ENCODE measurements around the gene PARP12.

The PARP12 gene

DNA sequence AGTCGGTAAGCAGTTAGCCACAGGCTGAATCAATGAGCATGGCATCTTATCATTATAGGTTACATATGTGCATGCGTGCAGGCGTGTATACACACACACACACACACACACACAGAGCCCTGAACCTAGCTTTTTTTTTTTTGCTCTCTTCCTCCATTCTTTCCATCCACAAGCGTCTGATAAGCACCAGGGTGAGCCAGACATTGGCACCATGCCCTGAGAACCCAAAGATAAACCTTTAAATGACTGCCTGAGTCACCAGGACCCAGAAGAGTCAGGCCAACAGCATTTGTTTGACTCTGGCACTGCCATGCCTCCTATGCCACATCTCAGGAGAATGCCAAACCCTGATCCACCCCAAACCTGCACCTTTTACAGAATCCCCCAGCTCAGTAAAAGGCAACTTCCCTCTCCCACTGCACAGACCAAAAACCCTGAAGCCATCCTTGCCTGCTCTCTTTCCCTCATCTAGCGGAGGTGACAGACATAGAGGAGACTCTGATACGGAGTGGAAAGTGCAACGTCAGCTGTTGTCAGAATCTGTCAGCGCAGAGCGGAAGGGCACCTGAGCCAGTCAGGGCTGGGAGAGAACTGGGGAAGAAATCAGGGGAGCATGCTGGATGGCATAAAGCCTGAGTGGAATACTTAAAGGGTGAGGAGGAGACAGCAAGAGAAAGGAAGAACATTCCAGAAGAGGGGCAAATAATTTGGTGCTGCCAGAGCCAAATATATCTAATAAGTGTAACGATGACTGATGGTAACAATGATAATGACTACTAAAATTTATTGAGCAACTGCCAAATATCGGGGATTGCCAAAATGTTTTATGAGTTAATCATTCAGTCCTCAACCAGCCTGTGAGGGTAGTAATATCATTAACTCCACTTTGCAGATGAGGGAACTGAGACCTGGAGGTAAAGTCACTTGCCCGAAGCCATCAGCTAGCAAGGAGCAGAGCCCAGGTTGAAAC, 3.2 kb downstream of the PARP12 start:
- DNase-seq: peak; percentile 67

DNA sequence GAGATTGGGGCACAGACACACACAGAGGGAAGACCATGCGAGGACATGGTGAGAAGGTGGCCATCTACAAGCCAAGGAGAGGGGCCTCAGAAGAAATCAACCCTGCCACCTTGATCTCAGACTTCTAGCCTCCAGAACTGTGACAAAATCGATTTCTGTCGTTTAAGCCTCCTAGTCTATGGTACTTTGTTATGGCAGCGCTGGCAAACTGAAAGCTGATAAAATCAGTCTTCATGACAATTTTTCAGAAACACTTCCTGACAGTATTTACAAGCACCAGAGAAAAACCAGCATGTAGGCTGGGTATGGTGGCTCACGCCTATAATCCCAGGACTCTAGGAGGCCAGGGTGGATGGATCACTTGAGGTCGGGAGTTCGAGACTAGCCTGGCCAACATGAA, 4.2 kb downstream of the PARP12 start:
- DNase-seq: no peak

DNA sequence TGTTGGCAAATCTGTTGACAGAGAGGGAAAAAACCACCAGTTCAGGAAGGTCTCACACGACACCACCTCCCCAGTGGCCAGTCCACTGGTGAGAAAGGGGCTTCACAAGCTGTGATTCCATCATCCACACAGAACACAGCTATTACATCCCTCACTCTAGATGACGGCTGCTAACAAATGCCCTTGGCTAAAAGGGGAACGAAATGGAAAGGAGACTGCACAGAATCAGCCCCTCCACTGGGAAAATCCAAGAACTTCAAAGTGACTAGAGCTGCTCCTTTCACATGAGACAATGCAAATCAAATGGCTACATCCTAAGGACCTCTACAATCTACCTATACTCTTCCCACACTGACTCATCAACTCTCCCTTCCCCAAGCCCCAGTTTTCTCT, 5.6 kb downstream of the PARP12 start:
- no peak for DNase-seq

DNA sequence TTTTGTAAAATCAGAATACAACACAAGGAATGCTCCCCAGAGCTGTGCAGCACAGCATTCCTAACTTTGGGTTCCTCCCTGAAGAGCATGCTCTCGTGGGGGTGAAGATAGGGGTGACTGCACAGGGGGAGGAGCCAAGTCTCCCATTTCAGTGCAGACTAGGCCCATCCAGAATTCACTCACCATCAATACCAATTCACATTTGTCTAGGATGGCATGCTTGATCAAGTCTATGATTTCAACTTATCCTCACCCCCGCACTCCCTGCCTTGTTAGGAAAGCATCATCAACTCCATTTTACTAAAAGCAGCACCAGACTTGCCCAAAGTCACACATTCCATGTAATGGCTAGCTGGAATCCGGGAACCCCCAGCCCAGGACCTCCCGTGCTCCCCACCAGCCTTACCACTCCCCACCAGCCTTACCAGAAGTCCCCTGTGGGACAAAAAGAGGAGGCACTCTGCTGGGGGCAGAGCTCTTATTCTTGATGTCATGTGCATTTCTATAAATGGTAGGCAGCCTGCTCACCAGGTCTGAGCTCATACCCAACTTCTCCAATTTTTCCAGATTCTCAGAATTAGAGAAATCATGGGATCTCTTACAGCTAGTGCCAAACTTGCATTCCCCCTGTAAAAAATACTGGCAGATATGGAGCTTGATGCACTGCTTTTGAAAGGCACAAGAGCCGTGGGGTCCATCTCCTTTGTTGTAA, 6.2 kb downstream of the PARP12 start:
- no peak for DNase-seq

DNA sequence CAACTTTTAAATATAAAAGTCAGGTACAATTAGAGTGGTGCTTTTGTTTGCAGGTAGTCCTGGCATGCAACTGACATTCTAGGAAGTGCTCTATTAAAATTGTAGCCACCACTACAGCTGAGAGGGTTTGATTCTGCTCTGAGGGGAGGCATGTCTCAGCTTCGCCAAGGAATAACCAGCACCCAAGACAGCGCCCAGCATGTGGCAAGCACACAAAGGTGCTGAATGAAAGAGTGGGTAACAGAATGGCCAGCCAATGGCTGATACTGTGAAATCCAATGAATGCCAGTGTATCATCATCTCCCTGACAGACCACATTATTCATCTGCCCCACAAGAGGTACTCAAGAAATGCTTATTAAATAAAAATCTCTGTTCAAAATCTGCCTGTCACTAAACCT, 6.9 kb downstream of the PARP12 start:
- DNase-seq: no peak

DNA sequence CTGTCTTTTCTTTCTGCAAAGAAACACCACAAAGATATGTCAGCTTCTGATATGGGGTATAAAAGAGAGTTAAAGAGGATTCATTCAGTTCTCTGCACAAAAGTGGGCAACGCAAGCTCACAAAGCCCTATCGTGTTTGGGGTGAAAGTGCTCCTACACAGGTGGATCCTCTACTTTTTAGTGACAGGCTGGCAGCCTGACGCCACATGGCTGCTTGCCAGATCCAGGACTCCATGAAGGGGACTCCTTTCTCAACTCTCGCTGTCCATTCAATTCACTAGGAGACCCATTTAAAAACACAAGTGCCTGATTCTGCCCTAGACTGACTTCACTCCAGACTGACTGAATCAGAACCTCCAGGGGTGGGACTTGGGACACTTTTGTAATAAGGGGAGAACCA, 8.0 kb downstream of the PARP12 start:
- no peak for DNase-seq

DNA sequence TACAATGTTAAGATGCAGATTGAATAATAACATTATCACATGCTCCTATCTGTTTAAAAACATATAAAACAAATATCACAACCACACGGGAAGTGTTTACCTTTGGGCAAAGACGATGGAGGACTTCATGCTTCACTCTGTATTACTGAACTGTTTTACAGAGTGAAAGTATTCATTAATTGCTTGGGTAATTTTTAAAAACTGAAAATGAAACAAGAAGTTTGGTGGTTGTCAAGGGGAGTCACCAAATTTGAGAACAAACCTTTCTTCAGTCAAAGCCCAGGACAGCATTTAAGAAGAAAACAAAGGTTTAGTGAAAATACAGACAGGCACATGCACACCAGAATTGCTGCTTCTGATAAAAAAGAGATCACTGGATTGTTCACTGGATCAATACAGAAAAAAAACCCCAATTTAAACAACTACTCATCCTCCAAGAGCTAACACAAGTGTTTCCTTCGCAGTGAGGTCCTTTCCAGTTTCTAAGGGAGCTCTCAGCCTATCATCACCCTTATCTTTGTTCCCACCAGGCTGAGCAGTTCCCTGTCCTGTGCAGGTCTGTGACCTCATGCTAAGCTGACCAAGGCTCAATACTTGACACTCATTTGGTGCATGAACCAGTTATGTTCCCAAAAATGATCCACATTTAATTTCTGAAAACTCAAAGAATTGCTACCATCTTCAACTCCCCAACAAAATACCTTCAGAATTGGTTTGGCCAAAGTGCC, 8.8 kb downstream of the PARP12 start:
- DNase-seq: no peak

DNA sequence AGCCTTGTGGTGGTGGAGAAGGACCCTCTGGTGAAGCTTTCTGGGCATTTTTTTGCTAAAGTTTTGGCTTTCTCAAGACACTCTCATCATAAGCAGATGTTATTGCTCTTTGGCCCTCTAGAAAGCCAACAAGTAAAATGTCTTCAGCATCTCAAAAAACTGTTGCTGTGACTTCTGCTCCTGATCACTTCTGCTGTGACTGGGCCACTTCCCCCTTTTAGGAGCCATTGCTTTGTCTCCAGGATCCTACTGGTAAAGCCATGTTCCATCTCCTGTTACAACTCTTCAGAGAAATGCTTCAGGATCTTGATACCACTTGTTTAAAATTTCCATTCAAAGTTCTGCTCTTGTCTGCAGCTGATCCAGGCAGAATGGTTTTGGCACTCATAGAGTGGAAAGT, 10.9 kb downstream of the PARP12 start:
- no peak for DNase-seq

DNA sequence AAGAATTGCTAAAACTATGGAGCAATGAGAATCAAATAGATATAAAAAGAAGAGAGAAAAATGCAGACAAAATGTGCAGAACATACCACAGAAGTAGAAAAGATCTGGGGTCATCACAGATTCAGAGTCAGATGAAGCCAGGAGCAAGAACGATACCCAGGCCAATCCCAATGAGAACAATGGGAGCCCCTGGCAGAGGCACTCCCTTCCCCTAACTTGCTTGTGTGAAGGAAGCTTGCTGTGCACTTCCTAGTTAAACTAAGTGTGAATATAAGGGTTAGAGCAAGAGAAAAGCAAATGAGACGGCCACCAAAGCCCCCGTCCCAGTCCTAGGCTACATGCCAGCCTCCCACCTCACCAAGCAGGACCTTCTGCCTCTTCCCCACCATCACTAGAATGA, 12.7 kb downstream of the PARP12 start:
- no peak for DNase-seq

DNA sequence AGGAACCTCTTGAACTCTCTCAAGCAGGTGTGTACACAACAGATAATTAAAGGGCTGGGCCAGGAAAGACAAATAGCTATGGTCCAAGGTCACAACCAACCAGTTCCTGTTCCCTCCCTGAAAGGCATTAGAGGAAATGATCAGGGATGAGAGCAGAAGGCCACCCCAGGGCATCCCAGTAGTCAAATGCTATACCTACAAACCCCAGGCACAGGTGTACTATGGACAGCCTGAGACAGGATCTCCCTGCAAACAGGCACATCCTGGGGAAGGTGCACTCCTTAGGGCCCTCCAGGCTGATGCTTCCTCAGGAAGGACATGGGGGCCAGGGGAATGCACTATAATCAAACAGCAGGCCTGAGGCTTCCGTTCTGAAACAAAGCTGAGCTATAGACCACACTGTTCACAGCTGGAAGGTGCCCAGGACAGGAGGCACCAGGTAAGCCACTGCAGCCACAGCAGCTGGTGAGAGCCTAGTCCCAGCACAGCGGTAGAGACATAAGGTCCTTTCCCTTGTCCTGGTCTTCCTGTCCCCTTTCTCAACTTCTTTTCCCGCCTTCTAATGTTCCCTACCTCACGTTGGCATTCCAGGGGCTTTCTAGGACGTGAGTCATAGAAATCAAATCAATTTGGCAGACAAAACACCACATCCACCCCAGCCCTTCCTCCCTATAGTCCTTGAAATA, 13.3 kb downstream of the PARP12 start:
- no peak for DNase-seq

DNA sequence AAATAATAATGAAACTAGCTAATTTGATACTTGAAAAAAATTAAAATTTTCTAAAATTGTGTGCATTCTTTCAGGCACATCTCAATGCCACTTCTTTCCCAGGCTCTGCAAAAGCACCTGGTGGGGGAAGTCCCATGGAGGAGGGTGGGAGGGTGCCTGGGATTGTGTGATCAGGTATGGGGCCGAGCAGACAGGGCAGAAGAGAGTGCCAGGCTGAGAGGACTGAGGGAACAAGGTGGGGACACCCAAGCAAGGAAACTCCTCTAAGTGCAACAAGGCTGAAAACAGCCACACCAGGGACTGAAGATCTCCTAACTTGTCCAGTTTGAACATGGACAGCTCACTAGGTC, 13.8 kb downstream of the PARP12 start:
- no peak for DNase-seq

DNA sequence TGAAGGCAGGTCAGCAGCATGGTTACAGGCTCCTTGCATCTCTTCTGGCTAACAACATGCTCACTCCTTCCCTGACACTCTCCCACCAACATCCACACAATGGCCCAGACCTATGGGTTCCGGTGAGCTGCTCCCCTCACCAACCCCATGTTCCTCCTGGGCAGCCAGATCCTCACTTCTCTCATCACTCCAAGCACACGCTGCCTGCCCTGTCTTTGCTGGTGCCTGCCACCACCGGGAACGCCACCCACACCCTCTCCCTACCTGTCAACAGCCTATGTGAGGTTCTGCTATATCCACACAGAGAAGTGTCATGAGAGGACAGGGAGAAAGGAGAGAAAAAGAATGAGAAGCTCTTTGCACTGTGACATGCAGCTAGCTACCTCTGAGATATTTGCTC, 14.6 kb downstream of the PARP12 start:
- no peak for DNase-seq

DNA sequence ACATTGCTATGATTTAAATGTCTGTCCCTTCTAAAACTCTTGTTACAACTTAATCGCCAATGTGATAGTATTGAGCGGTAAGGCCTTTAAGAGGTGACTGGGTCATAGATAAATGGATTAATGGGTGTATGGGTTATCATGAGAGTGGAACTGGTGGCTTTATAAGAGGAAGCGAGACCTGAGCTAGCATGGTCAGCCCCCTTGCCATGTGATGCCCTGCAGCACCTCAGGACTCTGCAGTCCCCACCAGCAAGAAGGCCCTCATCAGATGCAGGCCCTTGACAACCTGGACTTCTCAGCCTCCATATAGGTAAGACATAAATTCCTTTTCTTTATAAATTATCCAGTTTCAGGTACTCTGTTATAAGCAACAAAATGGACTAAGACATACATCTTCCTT, 15.6 kb downstream of the PARP12 start:
- no peak for DNase-seq

DNA sequence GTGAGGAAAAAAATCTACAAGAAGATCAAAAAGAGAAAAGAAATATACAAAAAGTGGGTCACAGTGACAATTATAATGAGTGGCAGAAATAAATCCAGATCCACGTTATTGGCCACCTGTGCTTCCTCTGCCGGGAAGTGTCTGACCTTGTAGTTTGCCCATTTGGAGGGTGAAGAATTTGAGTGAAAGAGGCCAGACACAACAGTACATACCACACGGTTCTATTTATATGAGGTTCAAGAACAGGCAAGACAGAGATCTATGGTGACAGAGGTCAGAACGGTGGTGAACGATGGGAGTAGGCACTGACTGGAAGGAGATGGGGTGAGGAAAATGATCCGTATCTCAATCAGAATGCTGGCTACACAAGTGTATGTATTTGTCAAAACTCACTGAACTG, 17.1 kb downstream of the PARP12 start:
- no peak for DNase-seq

DNA sequence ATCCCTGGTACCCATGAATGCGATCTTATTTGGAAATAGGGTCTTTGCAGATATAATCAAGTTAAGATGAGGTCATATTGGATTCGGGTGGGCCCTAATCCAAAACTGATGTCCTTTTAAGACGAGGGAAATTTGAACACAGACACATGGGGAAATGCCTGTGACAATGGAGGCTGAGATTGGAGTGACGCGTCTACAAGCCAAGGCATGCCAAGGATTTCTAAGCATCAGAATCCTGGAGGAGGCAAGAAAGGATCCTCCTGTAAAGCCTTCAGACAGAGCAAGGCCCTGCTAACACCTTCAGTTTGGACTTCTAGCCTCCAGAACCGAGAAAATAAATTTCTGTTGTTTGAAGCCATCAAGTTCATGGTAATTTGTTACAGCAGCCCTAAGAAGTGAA, 18.5 kb downstream of the PARP12 start:
- DNase-seq: no peak

DNA sequence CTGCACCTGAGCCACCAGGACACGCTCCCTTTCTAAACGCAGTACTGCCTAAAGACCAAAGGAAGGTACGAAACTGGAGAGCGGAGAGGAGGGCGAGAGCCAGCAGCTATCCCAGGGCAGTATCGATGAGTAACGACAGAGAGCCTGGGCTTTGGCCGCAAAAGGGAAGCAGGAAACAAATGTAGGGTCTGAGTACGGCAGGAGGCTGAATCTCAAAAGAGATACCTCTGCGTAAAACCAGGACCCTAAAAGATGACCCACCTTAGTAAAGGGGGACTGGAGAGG, 20.4 kb downstream of the PARP12 start:
- no peak for DNase-seq

DNA sequence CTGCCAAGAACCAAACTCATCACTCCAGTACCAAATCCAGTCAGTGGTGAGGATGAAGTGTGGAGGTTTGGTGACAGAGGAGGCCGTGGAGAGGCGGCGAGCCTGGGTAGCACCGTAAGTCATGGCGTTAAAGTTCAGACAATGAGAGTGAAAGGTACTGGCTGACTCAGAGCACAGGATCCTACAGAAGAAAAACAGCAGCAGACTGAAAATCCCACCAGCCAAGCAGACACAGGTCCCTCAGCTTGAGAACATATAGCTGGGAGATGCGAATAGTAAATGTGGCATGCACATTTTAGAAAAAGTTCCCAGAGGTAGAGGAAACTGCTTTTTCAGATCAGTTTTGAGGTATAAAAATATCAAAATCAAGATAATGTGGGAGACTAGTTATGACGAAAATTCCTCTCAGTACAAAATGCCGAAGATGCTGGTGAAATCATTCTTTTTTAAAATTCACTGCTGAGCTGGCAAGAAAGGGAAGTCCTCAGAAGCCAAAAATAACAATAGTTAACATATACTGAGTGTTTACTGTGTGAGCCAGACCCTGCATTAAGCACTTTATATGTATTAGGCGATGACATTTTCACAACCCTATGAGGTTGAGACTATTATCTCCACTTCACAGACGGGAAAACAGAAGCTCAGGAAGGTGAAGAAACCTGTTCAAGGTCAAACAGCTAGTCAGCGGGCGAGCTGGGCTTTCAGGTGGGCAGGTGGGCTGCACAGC, 20.9 kb downstream of the PARP12 start:
- DNase-seq: no peak

DNA sequence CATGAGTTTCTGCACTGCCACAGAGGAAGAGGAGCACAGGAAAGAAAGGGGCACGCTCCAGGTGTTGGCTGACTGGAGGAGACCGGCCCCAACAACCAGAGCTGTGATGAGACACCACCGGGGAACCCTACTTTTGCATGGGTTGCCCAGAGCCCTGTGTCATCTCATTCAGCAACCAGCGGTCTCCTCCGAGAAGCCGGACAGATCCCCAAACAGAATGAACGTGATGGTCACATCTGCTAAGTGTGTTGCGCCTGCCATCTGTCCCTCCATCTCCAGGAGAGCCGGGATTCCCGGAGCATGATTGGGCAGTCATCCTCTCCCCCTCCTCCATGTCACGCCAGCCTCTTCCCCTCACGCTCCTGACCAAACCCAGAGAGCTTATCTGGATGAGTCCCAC, 22.9 kb downstream of the PARP12 start:
- DNase-seq: no peak

DNA sequence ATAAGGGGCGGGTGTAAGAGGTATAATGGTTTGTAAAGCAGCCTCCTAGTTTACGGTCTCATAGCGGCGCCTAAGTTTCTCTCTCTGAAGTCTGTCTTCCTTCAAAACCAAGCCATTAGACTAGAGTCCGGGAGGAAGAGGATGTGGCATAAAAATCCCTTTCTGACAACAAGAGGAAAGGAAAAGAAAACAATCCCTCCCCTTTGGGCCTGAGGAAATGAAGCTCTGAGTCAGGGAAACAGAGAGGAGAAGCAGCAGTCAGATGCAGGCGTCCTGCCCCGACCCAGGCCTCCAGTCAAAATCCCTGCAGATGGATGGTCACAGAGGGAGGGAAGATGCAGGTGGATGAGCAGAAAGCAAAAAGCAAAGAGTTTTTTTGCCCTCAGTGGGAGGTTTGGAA, 23.7 kb downstream of the PARP12 start:
- no peak for DNase-seq

DNA sequence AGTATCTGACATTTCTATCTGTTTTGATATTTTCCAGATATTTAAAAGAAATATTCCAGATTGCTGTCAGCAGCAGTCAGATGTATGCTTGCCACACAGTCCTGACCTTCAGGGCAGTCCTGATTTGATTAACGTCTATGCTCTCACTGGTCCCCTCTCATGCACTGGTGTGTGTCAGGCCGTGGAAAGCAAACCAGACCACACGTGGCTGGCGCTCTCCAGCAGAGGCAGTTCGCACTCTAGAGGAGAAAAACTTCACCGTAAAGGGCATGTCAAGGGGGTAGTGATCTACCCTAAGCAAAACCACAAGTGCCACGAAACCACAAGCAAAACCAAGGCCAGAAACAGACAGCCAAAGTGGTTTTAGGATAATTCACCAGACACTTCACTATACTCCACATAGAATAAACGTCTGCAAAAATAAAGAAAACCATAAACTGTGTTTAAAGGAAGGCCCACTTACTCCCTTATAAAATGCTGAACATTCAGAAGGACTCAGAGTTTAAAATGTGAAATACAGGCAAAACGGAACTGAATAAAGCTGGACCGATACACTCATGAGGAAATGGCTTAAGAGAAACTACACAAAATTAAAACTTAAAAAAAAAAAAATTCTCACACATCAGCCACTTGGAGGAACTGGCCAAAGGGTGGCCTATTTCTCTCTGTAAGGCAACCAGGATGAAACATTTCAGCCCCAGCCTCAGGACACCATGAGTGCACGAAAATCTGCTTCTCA, 26.4 kb downstream of the PARP12 start:
- peak; percentile 21 for DNase-seq

DNA sequence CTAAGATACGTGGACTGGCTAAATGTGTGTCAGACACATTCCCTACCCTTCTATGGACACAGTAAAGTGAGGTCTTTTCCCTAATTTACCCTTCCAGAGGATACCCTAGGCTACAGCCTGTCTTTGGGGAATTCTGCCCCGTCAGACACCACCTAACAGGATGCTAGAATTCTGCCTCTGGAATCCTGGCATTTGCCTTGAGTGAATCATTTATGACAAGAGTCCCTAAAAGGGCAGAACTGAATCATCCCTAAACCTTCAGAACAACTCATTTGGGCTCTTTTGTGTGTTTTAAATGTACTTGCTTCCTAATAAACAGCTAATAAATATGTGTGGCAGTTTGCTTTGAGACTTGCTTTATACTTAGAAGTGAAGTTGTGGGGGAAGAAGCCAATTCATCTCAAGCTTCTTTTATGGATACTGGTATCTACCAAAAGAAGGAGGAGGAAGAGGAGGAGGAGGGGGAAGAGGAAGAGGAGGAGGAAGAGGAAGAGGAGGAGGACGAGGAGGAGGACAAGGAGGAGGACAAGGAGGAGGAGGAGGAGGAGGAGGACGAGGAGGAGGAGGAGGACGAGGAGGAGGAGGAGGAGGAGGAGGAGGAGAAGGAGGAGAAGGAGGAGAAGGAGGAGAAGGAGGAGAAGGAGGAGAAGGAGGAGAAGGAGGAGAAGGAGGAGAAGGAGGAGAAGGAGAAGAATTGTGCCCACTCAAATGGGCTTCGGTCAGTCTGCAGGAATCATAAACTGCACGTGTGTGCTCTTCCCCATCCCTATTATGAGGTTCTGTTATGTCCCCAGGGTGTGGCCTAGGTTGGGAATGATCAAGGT, 27.1 kb downstream of the PARP12 start:
- DNase-seq: no peak
